GM21717 (cell line): Measurements from ENCODE around the gene MARCHF3.
"Not testable (repeated sequence)": the region's sequence is repeated elsewhere in the genome, so short reads cannot be mapped to it uniquely, and the experiment has no call there.

Experiments used
- ATAC-seq: cut with Tn5 transposase; IDR thresholded peaks from one replicate; pipeline ENCODE4 v1.9.1; 2021; ENCODE audit warnings: mild to moderate bottlenecking, moderate library complexity; ENCODE audit not compliant: unreplicated experiment

MARCHF3 gene

GRCh38 chr5:127053049-127053448, 22.7 kb upstream of the MARCHF3 start:
- no peak for ATAC-seq

- no peak for ATAC-seq
These were observed 21.2 kb upstream of the MARCHF3 start for GRCh38 chr5:127051591-127051990.

GRCh38 chr5:127046343-127047072, 16.1 kb upstream of the MARCHF3 start:
- no peak for ATAC-seq

- no peak for ATAC-seq
These were observed 12.2 kb upstream of the MARCHF3 start for GRCh38 chr5:127042593-127042992.

- ATAC-seq = no peak
These were observed 11.2 kb upstream of the MARCHF3 start for GRCh38 chr5:127041571-127041970.

- no peak for ATAC-seq
These were observed 10.6 kb upstream of the MARCHF3 start for GRCh38 chr5:127040796-127041520.

- ATAC-seq = no peak
These were observed 8.2 kb upstream of the MARCHF3 start for GRCh38 chr5:127038550-127038949.

- no peak for ATAC-seq
These were observed 1.5 kb upstream of the MARCHF3 start for GRCh38 chr5:127031863-127032232.

GRCh38 chr5:127031147-127031862, 947 bp upstream of the MARCHF3 start:
- peak; percentile 14 for ATAC-seq

- peak; percentile 19 for ATAC-seq
These were observed 638 bp downstream of the MARCHF3 start for GRCh38 chr5:127029581-127030258.

- ATAC-seq = no peak
These were observed 1.4 kb downstream of the MARCHF3 start for GRCh38 chr5:127028822-127029457.

GRCh38 chr5:127027539-127027938, 2.8 kb downstream of the MARCHF3 start:
- ATAC-seq = no peak

GRCh38 chr5:127026166-127026565, 4.2 kb downstream of the MARCHF3 start:
- ATAC-seq = no peak

GRCh38 chr5:127025467-127025866, 4.9 kb downstream of the MARCHF3 start:
- no peak for ATAC-seq

- no peak for ATAC-seq
These were observed 5.5 kb downstream of the MARCHF3 start for GRCh38 chr5:127024821-127025220.

- ATAC-seq = not testable (repeated sequence)
These were observed 6.7 kb downstream of the MARCHF3 start for GRCh38 chr5:127023552-127024191.

- ATAC-seq = no peak
These were observed 7.5 kb downstream of the MARCHF3 start for GRCh38 chr5:127022846-127023245.

GRCh38 chr5:127019928-127020327, 10.4 kb downstream of the MARCHF3 start:
- ATAC-seq = peak; percentile 57

GRCh38 chr5:127016722-127017121, 13.6 kb downstream of the MARCHF3 start:
- not testable (repeated sequence) for ATAC-seq

GRCh38 chr5:127015716-127016115, 14.6 kb downstream of the MARCHF3 start:
- ATAC-seq = no peak
